ENCODE measurements around the gene LECT2.

GRCh38 chr5:135974021-135974600, 19.3 kb upstream of the LECT2 start:
- TF ChIP-seq CTCF (IDR thresholded peaks at IDR 0.05): no peak
- TF ChIP-seq EZH2phosphoT487 (IDR thresholded peaks at IDR 0.05): no peak
- TF ChIP-seq EZH2 (IDR thresholded peaks at IDR 0.05): no peak

Data from neural progenitor cell (in vitro differentiated cells).